ENCODE measurements around the gene LPP.

LPP gene

DNA sequence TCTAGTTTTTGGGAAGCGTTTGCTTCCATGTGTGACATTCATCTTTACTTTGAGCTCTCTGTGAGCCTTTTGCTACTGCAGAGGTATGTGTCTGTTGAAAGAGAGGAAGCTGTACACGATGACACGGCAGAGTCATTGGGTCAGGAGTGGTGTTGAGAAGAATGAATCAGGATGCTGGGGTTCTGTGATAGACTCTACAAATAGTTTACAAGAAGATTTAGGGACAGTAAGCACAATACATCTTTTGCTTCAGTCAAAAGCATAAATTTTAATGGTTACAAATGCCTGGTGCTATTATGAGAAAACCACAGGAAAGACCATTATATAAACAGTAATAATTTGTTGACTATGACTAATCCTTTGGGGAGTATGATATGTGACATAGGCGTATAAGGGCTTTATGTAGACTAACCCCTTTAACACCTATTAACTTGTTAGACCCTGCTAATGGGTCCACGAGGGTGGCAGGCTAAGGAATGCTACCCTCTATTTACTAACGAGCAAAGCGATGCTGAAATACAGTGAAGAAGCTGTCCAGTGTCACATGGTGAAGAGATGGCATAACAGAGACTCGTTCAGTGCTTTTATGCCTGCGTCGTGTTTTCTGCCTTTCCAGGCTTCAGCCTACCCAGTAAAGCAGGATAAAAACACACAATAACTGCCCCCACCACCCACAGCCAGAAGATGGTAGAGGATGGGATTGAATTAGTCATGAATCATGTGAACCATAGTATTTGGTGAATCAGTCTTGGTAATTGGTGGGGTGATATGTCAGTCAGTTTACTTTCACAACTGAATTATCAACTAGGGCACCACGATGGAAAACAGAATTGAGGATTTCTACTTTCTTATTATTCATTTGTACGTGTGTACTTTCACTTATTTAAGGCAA, 118.8 kb downstream of the LPP start:
- DNase-seq (ENCODE audit: low read depth in 2 of 2) = no peak

DNA sequence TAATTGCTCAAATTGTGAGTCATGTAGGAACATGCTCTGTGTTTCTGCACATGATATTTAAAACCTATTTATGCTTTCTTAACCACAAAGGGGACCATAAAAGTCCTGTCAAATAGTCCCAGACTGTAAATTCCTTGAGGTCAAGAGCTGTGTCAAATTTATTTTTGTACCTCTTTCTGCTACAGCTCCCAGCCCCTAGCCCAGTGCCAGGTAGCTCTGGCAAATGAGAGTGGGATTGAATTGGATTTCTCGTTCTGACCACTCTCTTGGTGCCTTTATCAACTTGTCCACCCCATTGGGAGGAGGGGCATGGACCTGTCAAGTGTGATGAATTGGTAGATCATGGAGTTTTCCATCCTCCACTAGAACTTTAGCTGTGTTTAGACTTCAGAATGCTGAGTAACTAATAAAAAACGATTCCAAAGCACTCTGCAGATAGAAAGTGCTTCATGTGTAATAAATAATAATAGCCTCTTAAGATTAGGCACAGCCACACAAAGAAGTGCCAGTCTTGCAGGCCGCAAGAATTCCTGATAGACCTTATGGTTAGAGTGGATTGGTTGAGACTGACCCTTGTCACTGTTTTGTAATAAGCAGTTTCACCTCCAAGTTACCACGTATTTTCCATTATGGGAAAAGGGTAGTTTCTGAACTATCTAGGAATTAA, 120.4 kb downstream of the LPP start:
- no peak for DNase-seq (ENCODE audit: low read depth in 2 of 2)

DNA sequence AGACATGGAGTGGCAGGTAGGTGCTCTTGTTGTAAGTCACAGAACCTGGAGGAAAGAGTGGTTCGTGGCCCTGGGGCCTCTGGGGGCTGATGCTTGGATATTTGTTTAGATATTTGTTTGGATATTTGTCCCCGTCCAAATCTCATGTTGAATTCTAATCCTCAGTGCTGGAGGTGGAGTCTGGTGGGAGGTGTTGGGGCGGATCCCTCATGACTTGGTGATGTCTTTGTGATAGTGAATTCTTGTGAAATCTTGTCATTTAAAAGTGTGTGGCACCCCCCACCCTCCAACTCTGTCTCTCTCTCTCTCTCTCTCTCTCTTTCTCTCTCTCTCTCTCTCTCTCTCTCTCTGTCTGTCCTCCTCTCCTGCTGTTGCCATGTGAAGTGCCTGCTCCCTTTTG, 122.4 kb downstream of the LPP start:
- DNase-seq (ENCODE audit: low read depth in 2 of 2) = no peak

DNA sequence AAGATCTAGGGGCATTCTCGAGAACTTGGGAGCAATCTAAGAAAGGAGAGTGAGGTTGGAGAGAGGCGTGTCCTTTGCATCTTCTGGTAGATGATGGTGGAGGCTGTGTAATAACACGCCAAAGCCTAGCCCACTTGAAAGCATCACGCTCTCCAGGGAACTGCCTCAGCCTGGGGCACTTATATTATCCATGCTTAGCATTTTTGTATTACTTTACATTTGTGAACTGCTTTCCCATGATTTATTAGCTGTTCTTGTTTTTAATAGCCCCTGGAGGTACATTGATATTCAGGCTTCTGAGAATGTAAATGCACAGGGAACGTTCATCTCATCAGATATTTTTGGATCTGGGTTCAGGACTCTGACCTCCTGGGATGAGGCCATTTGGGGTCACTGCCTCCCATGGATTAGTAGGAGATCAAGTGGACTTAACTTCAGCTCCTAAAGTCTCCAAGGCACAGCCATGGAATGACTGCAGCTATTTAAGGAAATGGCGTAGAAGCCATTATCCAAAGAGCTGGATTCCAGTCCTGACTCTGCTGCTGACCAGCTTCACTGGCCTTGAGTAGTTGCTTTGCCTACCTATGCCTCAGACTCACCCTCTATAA, 124.9 kb downstream of the LPP start:
- no peak for DNase-seq (ENCODE audit: low read depth in 2 of 2)

DNA sequence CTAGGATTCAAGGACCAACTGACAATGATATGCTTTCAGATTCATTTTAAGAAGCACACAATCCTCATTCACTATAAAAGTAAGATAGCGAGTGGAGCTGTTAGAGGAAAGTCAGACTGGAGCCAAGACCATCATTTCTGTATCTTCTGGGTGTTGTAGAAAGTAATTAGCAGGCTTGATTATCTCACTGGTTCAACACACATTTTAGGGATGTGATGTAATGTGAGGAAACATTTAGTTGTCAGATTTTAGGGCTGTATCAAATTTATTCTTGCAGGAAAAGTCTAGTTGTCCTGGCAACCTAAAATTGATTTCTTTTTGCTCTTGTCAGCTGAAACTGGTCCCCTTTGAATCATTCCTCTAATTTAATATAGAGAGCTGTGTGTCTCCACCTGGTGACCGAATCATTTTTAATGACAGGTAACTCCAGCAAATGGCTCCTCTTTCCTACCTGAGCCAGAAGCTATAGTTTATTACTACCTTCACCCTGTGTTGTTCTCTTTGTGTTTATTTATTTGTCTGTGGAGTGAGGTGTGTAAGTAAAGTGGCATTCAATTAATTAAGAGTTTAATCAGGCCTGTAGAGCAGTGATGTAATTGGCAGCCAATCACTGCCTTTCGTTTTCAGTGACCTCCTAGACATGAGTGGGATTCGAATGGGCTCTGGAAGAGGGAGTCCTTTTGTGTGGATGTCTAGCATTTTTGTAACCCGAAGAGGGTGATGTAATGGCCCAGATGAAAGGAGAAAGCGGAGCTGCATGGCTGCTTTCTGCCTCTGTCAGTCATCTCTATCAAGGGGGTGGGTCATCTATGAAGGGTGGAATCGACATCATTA, 125.8 kb downstream of the LPP start:
- no peak for DNase-seq (ENCODE audit: low read depth in 2 of 2)

DNA sequence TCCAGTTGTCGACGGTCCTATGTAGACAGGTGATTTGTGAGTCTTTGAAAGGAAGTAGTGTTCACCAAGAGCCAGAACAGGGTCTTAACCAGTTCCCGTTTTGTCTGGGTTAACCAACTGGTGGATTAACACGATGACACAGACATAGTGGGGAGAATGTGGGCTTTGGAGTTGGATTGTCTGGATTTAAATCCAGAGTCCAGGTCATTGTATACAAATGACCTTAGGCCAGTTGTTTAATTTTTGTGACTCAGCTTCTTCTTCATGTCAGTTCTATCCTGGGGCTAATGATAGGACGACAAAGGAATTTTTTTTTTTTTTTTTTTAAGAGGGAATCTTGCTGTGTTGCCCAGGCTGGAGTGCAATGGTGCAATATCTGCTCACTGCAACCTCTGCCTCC, 126.7 kb downstream of the LPP start:
- DNase-seq (ENCODE audit: low read depth in 2 of 2) = no peak

DNA sequence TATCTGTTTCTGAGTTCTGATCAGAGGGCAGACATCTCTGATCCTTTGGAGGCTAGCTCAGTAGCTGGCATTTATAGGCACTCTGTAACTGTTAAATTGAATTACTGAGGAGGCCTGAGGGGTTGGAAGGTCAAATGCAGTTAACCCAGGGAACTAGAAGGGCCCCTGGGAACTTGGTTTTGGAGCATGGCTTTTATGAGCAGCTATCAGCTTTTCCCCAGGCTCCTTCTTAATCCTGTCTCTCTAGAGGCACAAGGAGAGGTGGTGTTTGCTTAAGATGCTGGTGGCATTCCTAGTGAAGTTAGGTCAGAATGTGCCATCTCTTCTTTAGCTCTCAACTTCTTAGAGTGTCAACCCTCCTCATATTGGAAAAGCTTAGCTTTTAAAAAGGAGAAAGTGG, 128.9 kb downstream of the LPP start:
- DNase-seq (ENCODE audit: low read depth in 2 of 2) = no peak

DNA sequence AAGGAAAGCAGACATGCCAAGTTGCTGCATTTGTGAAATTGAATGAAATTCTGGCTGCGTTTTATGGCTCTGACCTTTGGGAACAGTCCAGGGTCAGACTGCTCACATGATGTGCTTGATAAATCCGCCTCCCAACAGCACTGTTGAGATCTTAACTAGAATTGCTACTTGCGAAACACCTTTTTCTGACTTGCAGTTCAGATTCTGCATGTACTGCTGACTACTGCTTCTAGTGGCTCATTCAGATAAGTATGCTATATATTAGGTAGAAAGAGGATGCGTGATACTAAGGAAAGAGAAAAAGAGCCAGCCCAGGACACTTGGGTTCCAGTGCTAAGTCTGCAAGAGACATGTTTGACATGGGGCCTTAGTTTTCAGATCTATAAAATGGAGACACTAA, 129.4 kb downstream of the LPP start:
- no peak for DNase-seq (ENCODE audit: low read depth in 2 of 2)

DNA sequence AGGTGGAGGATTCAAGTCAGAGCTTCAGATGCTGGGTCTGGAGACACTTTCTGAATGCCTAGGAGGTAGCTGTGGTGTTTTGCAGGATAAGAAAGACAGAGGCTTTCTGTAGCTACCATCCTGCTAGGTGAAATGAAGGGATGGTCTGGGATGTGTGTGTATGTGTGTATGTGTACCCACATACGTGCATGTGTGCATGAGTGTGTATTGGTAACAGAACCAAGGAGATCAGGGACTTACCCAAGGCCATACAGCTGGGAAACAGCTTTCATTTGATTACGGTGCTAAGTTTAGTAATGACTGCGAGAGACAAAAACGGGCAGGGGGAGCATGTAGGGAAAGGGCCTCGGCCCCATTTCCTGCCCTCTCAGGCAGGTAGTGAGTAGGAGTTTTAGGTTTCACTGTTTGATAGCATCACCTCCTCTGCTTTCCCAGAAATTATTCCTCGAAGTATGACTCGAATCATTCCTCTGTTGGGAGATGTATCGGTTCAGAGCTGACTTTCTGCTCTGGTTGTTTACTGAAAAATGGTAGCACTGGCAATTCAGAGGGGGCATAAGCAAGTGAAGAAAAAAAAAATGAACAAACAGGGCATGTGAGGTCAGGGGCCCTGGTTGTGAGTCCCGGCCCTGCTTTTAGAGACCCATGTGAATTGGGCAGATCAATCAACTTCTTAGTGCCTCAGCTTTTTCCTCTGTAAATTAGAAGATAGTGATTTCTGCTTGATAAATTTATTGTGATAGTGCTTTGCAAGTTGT, 130.7 kb downstream of the LPP start:
- DNase-seq (ENCODE audit: low read depth in 2 of 2) = peak; percentile 53 to 69

DNA sequence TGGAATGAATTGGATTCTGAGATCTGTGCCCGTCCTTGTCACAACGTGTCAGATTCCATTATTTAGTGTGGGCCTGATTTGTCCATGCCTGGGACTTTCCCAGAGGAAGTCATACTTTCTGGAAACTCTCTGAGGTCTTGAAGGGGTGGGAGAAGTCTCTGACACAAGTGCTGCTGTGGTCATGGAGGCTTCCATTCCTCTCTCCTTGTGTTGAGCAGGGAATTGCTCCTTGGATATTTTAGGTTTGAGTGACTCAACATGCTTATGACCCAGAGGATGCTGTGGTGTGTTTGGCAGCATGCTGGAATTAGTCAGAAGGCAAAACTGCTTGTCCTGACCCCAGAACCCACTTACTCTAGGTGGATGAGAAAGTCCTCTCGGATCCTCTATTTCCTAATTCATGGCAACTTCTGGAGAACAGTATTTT, 132.1 kb downstream of the LPP start:
- no peak for DNase-seq (ENCODE audit: low read depth in 2 of 2)

DNA sequence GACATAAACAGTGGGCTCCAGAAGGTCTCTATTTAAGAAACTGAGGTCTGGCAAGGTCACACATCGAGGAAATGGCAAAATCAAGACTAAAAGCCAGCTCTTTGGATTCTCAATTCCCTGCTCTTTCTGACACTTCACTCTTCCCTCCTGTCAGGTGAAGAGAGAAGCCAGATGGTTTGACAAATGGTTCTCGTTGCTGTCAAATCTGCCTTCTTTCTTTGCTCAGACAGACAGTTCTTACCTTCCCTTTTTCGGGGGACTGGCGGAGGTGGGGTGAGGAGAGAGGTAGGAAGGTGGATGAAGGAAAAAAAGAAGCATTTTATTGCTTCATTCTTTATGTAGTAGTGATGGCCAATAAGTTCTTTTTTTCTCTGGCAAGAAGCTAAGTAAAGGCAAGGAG, 133.4 kb downstream of the LPP start:
- DNase-seq (ENCODE audit: low read depth in 2 of 2) = no peak

DNA sequence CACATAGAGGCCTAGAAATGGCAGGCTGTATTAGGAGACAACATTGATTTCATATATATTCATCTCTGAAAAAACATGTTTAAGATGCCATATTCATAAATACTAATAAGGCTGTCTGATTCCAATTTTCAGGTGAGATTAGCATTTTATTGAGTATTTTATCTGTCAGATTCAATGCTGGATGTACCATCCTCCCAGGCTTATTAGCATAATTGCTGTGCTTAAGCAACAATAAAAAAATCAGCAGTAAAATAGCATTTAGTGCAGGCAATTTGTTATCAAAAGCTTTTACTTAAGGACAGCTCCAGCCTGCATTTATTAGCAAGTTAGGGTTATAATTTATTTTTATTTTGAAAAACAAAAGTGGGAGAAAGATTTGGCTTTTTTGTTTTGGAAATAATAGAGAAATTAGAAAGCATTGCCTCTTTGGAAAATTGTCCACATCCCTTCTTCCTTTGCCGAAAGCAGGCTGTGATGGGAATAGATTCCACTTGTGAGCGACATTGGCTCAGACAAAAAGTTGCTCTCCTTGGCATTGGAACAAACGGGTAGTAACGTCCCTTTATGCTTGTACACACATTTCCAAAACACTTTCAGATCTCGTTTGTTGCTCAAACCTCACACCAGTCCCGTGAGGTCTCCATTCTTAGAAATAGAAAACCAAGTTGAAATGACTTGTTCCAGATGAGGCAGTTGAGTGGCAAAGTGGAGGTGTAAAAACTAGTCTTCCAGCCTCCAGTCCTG, 134.0 kb downstream of the LPP start:
- DNase-seq (ENCODE audit: low read depth in 2 of 2) = no peak

DNA sequence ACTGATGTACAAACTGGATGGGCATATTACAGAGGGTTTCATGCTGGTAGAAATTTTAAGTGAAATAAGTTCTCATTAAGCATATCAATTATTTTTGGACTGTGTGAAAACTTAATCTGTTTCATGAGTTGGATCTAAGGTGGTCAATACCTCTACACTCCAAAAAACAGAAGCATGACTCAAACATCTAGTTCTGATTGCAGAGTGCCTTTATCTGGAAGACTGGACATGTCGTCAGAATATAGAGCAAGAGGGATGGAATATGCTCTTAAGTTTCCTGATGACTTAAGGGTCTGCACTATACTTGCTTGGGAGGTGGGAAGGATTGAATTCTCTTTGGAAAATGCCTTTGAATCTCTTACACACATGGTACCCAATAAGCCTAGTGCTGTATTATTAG, 138.3 kb downstream of the LPP start:
- DNase-seq (ENCODE audit: low read depth in 2 of 2) = no peak

DNA sequence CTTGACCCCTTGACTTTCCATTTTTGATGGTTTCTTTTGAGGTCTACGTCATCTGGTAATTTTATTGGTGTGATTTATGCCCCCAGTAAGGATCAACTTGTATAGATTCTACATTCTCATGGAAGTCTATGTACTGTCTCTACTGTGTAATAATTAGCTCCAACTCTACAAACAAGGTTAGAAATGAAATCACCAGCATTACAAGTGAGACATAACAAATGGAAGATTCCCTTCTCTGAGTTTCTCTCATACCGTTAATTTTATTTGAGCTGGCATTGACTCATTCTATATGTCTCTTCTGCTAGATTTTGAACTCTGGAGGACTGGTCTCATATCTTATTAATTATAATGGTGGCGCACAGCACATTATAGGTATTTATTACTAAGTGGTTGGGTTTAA, 138.9 kb downstream of the LPP start:
- DNase-seq (ENCODE audit: low read depth in 2 of 2) = no peak

DNA sequence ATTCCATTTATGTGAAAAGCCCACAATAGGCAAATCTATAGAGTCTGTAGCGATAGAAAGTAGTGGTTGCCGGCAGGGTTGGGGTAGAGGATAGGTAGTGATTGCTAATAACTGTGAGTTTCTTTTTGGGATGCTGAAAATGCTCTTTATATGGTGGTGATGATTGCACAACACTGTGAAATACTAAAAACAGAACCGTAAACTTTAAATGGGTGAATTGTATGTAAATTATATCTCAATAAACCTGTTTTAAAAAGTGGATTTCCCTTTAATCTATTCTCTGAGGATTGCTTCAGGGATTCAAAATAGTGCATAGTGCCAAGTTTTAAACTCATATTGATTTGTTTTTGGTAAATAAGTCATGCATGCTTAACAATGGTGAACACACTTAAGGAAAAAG, 140.2 kb downstream of the LPP start:
- no peak for DNase-seq (ENCODE audit: low read depth in 2 of 2)

DNA sequence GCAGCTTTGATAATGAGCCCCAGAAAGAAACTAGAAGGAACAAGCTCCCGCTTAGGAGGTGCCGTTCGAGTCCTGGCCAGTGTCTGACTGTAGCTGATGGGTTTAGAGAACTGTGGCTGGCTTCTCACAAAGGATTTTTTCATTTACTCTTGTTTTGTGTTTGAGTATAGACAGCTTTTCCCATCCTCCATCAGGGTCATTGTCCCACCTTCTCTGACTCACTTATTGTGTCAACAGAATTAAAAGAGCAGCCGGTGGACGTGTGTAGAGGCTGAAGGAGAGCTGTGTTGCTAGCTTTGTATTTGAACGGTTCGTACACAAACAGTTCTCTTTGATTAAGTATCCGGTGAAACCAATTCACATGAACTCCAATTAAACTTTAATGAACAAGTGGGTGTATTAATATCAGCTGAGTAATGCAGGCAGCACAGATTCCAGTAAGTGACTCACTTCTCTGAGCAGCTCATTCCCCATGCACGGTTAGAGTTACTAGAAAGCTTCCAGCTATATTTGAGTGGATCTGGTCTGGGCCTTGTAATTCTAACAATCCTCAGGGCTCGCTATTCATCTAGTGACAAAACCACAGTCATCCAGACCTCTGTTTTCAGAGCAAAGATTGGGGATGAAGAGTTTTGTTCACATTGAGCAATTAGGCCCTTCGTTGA, 141.0 kb downstream of the LPP start:
- no peak for DNase-seq (ENCODE audit: low read depth in 2 of 2)

DNA sequence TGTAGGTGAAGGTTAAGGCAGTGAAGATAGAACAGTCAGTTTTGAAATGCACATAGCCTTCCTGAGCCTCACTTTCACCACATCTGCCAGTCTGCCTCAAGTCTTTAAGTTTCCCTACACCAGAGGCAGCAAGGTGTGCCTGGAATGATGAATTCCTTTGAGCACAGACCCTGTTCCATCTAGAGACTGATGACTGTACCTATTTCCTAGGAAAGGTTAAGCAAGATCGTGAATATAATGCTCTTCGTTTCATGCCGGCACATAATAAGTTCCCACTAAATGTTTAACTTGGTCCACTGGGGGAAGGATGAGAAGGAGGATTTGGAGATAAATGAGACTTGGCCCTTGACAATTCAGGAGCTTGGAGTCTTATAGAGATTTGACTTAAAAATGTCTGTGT, 141.9 kb downstream of the LPP start:
- DNase-seq (ENCODE audit: low read depth in 2 of 2) = no peak

DNA sequence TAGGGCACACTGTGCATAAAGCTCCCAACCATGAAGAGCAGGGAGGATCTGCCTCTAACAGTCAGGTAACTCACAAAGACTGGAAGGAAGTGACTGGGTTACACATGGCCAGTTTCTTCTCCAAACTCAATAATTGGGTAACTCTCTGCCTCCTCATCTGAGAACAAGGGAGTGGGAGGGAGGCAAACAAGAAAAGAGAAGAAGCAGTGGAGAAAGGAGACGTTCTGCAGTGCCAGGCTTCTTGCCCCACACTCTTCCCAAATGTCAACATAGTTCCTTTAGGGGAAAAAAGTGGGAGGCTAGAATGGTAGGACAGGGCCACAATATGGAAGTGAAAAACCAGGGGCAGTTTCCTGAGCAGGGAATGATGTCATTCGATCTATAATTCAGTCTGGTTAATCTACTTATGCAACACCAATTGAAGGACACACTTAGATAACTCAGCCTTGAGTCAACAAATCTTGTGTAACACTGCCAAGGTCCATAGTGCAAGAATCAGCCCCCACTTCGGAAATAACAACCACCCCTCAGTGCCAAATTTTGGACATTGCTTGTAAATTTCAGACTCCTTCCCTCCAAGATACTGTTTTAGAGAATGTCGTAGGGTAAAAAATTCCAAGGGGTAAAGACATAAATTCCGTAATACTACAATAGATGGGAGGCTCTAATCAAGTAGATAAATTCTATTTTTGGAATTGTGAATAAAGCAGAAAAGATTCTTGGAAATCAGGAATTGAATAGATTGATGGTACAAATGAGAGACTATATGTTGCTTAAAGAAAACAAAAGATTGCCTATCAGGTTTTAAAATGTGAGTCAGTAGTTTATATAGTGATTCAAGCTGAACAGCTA, 143.0 kb downstream of the LPP start:
- DNase-seq (ENCODE audit: low read depth in 2 of 2) = no peak

DNA sequence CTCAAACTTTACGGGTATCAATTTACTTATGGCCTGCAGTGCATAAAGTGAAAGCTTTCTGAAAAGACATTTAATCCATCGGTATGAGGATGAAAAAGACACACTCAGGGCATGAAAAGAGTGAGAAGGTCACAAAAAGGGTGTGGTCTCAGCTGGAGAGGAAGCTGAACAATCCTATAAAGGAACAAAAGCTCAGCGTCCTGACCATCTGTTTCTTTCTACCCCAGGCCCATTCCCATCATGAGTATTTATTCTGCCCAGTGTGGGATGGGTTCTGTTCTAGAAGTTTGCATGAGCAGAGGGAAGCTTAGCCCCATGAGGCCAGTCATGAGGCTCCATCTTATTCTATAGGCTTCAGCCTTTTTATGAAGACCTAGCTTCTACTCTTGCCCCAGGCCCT, 144.6 kb downstream of the LPP start:
- no peak for DNase-seq (ENCODE audit: low read depth in 2 of 2)

All from stimulated activated CD4-positive, alpha-beta T cell treated with anti-CD3 and anti-CD28 coated beads, Interleukin-15, amount 100 ng/mL, for 48 hours (primary cell).